ENCODE results near the gene ROR2. TPM values are rescaled to one million over a fixed set of nuclear protein-coding genes. Genes with fewer than 3 reads are reported as not detected.

ROR2 gene
- total RNA-seq, 8 experiments from 2014 or later = 0.32 to 26.3 (median 7.4) TPM

DNA sequence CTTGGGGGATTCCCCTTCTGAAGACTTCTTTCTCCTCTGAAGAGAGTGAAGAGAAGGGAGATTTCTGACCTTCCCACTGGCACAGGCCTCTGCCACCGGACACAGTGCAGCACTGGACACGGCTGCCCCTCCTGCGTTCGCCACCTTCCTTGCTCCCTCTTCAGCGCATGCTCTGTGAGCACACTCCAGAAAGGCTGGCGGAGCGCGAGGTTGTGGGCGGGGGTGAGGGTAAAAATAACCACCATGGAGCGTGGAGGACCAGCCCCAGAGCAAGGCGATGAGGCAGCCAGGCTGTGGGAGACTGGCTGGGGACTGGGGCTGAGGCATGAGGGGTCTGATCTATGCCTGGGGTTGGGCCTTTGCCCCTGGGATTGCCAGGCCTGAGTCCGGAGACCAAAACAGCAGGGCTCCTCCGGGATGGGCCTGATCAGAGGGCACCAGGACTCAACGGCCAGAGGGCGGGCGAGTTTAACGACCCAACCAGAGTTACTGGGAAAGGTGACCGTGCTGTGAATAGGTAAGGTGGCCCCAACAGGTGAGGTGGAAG is 97.2 kb downstream of the ROR2 start:
- in situ Hi-C loops (cut with MboI; ENCODE audit: low pct_unique_long_range_greater_than_20kb in 2 of 9, low sequenced_read_pairs in 9 of 9, unreplicated experiment in 9 of 9) = no loop called here
- Histone ChIP-seq H3K4me3 (no peak overlapping the region), H3K27ac (no peak overlapping the region), H3K4me1 (replicated peaks in 1 of 2) (peaks cover 13 to 16% of the 10 kb centered on the region in 2 donors)
- WGBS, 10 experiments = 88 to 100% (median 98%) methylated on average over 1 to 10 of the region's 18 CpGs; no CpG with 5 or more reads in 6 of the 10 experiments
- ATAC-seq (replicated peaks in 6 of 8) = no peak

DNA sequence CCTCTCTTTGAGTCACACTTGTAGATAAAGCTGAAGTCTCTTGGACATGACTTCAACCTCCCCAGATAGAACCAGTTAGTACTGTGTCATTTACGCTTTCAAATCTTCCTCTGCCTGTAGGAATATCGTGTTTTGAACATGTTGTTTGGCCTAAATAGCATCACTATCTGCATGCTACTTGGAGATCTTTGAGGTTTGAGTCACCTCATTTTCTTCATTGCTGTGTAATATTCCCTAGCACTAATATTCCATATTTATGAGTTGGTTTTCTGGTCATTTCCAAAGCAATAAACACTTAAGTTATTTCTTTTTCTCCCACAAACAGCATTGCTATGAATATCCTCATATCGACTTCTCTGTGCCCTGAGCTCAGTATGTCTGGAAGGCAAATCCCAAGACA is 100.3 kb downstream of the ROR2 start:
- in situ Hi-C loops (cut with MboI; ENCODE audit: low pct_unique_long_range_greater_than_20kb in 2 of 9, low sequenced_read_pairs in 9 of 9, unreplicated experiment in 9 of 9) = loop anchor here in 1 of 9 experiments (25.0 kb wide), 1 partner anchor 112 kb away; no protein-coding TSS in a partner anchor
- no peak for ATAC-seq (replicated peaks in 6 of 8)
- Histone ChIP-seq H3K4me1 (replicated peaks in 1 of 2) (peaks cover 4% of the 10 kb centered on the region in 2 donors), H3K27ac (no peak overlapping the region), H3K4me3 (no peak overlapping the region)
- 87 to 100% (median 95%) methylated on average over 1 to 3 of the region's 3 CpGs; no CpG with 5 or more reads in 2 of the 10 experiments for WGBS, 10 experiments

DNA sequence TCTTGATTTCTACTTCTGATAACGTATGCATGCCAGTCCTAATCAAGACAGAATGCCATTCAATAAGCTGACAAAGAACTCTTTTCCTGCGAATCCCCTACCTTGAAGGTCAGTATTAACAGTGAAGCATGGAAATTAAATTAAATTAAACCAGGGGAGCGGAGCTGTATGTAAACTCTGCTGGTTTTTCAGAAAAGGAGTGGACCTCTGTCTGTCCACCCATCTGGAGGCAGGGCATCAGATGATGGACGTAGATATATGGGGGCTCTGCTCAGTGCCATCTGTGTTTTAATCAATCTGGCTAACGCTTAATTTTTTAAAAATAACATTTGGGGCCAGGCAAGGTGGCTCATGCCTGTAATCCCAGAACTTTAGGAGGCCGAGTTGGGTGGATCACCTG is 101.9 kb downstream of the ROR2 start:
- Histone ChIP-seq H3K4me1 (replicated peaks in 1 of 2) (peaks cover 20% of the 10 kb centered on the region in 2 donors), H3K27ac (no peak overlapping the region), H3K4me3 (no peak overlapping the region)
- 20 to 95% (median 82%) methylated on average over 1 to 6 of the region's 6 CpGs; no CpG with 5 or more reads in 1 of the 10 experiments for WGBS, 10 experiments
- ATAC-seq (replicated peaks in 6 of 8) = no peak
- in situ Hi-C loops (cut with MboI; ENCODE audit: low pct_unique_long_range_greater_than_20kb in 2 of 9, low sequenced_read_pairs in 9 of 9, unreplicated experiment in 9 of 9) = loop anchor here in 1 of 9 experiments (25.0 kb wide), 1 partner anchor 111 kb away; no protein-coding TSS in a partner anchor

DNA sequence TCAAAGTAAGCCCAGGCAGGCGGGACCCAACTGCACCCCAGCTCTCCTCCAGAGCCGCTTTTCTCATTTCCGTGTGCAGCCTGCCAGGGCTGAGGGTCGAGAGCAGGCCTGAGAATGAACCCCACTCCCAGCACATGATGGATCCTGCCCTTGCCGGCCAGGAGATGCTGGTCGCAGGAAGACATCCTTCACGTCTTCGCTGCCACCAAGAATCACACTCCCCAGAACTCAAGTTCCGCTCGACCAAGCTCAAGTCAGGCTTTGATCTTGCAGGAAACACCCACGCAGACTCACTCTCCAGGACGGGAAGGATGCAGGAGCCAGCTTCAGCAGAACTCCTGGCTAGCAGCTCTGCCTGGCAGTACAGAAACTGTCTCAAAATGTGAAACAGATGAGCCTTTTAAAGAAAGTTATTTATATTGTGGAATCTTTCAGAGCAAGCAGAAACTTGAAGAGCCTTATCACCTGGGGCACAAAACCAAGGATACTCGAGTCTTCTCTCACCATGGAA is 102.4 kb downstream of the ROR2 start:
- Histone ChIP-seq H3K4me3 (no peak overlapping the region), H3K27ac (no peak overlapping the region), H3K4me1 (replicated peaks in 1 of 2) (peaks cover 25% of the 10 kb centered on the region in 2 donors)
- in situ Hi-C loops (cut with MboI; ENCODE audit: low pct_unique_long_range_greater_than_20kb in 2 of 9, low sequenced_read_pairs in 9 of 9, unreplicated experiment in 9 of 9) = loop anchor here in 1 of 9 experiments (25.0 kb wide), 1 partner anchor 110 kb away; no protein-coding TSS in a partner anchor
- peak in 1 of 8 experiments; percentile 4 for ATAC-seq (replicated peaks in 6 of 8)
- 0 to 82% (median 51%) methylated on average over 1 to 10 of the region's 13 CpGs; no CpG with 5 or more reads in 1 of the 10 experiments for WGBS, 10 experiments

DNA sequence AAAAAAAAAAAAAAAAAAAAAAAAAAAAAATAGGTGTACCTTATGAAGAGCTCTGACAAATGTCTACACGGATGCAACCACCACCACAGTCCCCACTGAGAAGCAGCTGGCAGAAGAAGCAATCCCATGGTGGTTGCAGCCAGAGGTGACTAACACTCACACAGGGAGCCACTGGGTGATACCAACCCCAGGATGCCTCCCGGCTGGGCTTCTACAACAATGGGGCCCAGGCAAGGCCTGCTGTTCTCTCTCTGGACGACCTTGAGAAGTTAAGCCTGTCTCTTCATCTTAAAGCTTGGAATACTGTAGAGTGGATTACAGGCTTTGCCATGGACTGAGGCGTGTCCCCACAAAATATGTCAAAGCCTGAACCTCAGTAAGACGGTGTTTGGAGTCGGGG is 104.1 kb downstream of the ROR2 start:
- Histone ChIP-seq H3K4me3 (no peak overlapping the region), H3K4me1 (replicated peaks in 1 of 2) (peaks cover 30 to 33% of the 10 kb centered on the region in 2 donors), H3K27ac (no peak overlapping the region)
- no peak for ATAC-seq (replicated peaks in 6 of 8)
- 30 to 100% (median 93%) methylated on average over 1 to 5 of the region's 6 CpGs; no CpG with 5 or more reads in 4 of the 10 experiments for WGBS, 10 experiments
- in situ Hi-C loops (cut with MboI; ENCODE audit: low pct_unique_long_range_greater_than_20kb in 2 of 9, low sequenced_read_pairs in 9 of 9, unreplicated experiment in 9 of 9) = loop anchor here in 1 of 9 experiments (25.0 kb wide), 1 partner anchor 109 kb away; no protein-coding TSS in a partner anchor

DNA sequence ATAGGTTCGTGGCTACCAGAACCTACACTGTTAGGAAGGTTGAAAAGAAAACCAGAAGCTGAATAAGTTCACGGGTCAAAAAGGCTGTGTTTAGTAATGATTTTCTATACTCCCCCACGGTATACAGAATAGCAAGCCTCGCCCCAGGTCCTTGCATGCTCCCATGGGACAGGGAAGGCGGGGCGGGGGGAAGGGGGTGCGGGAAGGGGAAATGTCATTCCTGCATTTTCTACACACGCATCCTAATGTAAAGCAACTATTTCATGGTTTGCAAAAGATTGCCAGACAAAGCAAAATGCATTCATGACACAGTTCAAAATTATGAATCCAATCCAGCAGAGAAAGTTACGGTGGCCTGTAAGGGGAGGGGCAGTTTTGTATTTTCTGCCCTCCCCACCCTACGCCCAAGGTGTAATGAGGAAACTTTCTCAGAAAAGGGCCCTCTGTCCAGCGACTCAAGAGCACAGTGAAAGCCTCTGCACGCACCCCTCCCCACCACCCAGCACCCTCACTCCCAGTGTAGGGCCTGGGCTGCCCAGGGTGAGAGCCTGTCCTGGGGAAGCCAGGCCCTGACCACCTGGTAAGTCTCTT is 105.2 kb downstream of the ROR2 start:
- WGBS, 10 experiments = 0 to 86% (median 39%) methylated on average over 1 to 5 of the region's 12 CpGs; no CpG with 5 or more reads in 4 of the 10 experiments
- H3K4me3 ChIP-seq = no peak overlapping the region
- H3K27ac ChIP-seq = no peak overlapping the region
- peaks cover 34 to 37% of the 10 kb centered on the region in 2 donors for H3K4me1 ChIP-seq (replicated peaks in 1 of 2)
- in situ Hi-C loops (cut with MboI; ENCODE audit: low pct_unique_long_range_greater_than_20kb in 2 of 9, low sequenced_read_pairs in 9 of 9, unreplicated experiment in 9 of 9) = loop anchor here in 1 of 9 experiments (25.0 kb wide), 1 partner anchor 107 kb away; no protein-coding TSS in a partner anchor
- ATAC-seq (replicated peaks in 6 of 8) = peak in 3 of 8 experiments; percentile 33 to 65 (median 34)

DNA sequence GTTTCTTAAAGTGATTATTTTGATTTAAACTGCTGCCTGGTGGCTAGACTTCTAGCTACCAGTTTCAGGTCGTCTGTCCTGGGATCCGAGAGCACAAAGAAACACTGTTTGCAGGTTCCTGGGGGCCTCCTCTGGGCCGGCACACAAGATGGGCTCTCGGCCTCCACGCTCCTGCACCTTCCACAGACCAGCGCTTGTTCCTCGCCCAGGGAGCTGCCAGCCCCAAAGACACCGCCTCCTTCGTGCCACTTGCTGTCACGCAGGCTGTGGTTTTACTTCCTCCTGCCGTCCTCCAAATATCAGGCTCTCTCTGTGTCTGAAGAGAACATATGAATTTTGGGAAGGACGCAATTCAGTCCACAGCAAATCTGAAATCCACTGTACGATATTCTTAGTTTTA is 105.8 kb downstream of the ROR2 start:
- H3K4me1 ChIP-seq (replicated peaks in 1 of 2) = peaks cover 34 to 37% of the 10 kb centered on the region in 2 donors
- H3K27ac ChIP-seq = peak overlapping the region; percentile 30 to 31
- 5 to 80% (median 42%) methylated on average over 1 to 6 of the region's 13 CpGs; no CpG with 5 or more reads in 2 of the 10 experiments for WGBS, 10 experiments
- in situ Hi-C loops (cut with MboI; ENCODE audit: low pct_unique_long_range_greater_than_20kb in 2 of 9, low sequenced_read_pairs in 9 of 9, unreplicated experiment in 9 of 9) = loop anchor here in 1 of 9 experiments (25.0 kb wide), 1 partner anchor 107 kb away; no protein-coding TSS in a partner anchor
- H3K4me3 ChIP-seq = no peak overlapping the region
- peak; percentile 2 to 42 (median 28) for ATAC-seq (replicated peaks in 6 of 8)

DNA sequence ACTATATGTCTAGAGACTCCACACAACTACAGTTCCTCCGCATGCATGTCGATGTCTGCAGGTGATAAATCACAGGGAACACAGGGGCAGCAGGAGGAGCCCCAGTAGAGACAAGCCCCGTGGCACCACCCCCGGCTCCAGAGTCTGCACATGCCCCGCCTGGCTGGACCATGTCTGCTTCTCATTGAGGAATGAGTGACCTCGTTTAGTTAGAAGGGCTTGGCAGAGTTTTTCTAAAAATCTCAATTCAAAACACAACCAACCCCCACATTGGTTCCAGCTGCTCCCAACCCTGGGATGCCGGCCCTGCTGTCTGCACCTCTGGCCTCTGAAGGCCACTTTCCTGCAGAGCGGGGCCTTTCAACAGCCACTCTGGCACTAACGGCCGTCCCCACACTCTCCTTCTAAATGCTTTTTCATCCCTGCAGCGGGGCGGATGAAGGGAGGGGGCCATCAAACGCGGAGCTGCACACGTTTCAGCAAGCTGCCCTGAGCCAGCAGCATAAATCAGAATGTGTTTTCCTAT is 106.3 kb downstream of the ROR2 start:
- Histone ChIP-seq H3K27ac (peak overlapping the region; percentile 30 to 31), H3K4me1 (replicated peaks in 1 of 2) (peaks cover 34 to 37% of the 10 kb centered on the region in 2 donors), H3K4me3 (no peak overlapping the region)
- in situ Hi-C loops (cut with MboI; ENCODE audit: low pct_unique_long_range_greater_than_20kb in 2 of 9, low sequenced_read_pairs in 9 of 9, unreplicated experiment in 9 of 9) = loop anchor here in 1 of 9 experiments (25.0 kb wide), 1 partner anchor 106 kb away; no protein-coding TSS in a partner anchor
- 0 to 13% (median 0%) methylated on average over 1 to 12 of the region's 15 CpGs; no CpG with 5 or more reads in 4 of the 10 experiments for WGBS, 10 experiments
- ATAC-seq (replicated peaks in 6 of 8) = peak; percentile 22 to 92 (median 85)

DNA sequence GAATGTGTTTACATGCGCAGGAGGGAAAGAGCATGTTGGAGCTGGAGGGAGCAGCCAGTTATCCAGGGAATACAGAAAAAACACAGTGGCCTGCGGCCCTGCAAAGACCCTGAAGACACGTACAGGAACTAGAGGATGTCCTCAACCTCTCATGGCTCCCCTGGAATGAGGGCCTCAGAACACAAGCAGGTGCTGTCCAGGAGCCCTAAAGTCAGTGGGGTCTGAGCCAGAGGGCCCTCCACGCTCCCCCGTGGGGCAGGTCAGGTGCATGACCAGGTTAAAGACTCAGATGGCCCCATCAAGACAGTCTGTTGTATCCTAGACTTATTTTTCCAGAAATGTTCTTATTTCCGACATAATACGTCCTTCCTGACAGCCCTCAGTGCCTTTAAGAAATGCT is 106.9 kb downstream of the ROR2 start:
- peak overlapping the region in 1 of 2 donors; percentile 31 for H3K27ac ChIP-seq
- peak in 1 of 8 experiments; percentile 1 for ATAC-seq (replicated peaks in 6 of 8)
- peaks cover 34 to 37% of the 10 kb centered on the region in 2 donors for H3K4me1 ChIP-seq (replicated peaks in 1 of 2)
- in situ Hi-C loops (cut with MboI; ENCODE audit: low pct_unique_long_range_greater_than_20kb in 2 of 9, low sequenced_read_pairs in 9 of 9, unreplicated experiment in 9 of 9) = loop anchor here in 1 of 9 experiments (25.0 kb wide), 1 partner anchor 106 kb away; no protein-coding TSS in a partner anchor
- 50 to 100% (median 82%) methylated on average over 1 to 7 of the region's 7 CpGs; no CpG with 5 or more reads in 2 of the 10 experiments for WGBS, 10 experiments
- no peak overlapping the region for H3K4me3 ChIP-seq

DNA sequence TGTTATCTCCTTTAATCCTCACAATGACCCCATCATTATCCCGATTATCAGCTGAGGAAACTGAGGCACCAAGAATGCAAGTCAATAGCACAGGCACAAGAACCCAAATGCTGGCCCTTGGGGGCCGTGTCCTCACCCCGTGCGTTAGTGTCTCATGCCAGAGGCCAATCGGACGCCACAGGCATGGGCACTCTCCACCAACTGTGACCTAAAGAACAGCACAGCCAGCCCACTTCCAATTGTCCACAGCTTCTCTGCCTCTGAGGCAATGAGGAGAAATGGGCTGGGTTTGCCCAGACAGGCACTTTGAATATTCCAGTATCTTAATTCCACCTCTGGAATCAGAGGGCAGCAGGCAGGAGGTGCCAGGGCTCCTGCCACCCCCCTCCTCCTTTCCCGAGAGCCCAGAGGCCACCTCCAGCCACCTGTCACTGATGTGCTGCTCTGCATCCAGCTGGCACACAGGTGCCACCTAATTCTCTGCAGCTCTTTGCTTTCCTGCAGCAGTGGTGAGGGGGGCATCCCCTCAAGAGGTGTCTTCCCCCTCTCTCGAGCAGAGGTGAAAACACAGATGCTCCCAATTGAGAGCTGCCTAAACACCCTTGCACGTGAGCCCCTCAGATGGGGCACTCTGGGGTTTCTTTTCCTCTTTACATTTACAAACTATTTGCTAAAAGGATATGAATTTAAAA is 107.5 kb downstream of the ROR2 start:
- H3K27ac ChIP-seq = no peak overlapping the region
- ATAC-seq (replicated peaks in 6 of 8) = no peak
- H3K4me1 ChIP-seq (replicated peaks in 1 of 2) = peaks cover 37 to 39% of the 10 kb centered on the region in 2 donors
- no peak overlapping the region for H3K4me3 ChIP-seq
- 60 to 100% (median 84%) methylated on average over 1 to 6 of the region's 9 CpGs; no CpG with 5 or more reads in 4 of the 10 experiments for WGBS, 10 experiments
- in situ Hi-C loops (cut with MboI; ENCODE audit: low pct_unique_long_range_greater_than_20kb in 2 of 9, low sequenced_read_pairs in 9 of 9, unreplicated experiment in 9 of 9) = loop anchor here in 1 of 9 experiments (25.0 kb wide), 1 partner anchor 105 kb away; no protein-coding TSS in a partner anchor

DNA sequence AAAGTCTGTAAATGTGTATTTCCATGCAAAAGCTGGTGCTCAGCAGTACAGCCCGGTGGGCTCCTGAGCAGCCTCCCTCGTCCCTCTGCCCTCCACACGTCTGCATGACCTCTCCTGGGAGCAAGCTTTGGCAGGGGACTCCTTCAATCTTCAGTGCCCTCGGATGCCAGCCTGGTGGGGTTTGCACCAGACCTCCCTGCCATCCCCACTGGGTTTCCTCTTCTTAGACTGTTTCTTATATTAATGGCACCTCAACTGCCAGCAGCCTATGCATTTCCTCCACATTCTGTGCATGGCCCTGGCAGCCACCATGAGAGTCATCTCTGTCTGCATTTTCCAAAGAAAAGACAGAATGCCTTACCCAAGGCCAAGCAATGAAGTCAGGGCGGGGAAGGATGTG is 108.4 kb downstream of the ROR2 start:
- in situ Hi-C loops (cut with MboI; ENCODE audit: low pct_unique_long_range_greater_than_20kb in 2 of 9, low sequenced_read_pairs in 9 of 9, unreplicated experiment in 9 of 9) = loop anchor here in 1 of 9 experiments (25.0 kb wide), 1 partner anchor 104 kb away; no protein-coding TSS in a partner anchor
- no peak overlapping the region for H3K27ac ChIP-seq
- no peak overlapping the region for H3K4me3 ChIP-seq
- no peak for ATAC-seq (replicated peaks in 6 of 8)
- WGBS, 10 experiments = 9 to 100% (median 67%) methylated on average over 1 to 4 of the region's 5 CpGs; no CpG with 5 or more reads in 4 of the 10 experiments
- peaks cover 37 to 40% of the 10 kb centered on the region in 2 donors for H3K4me1 ChIP-seq (replicated peaks in 1 of 2)

DNA sequence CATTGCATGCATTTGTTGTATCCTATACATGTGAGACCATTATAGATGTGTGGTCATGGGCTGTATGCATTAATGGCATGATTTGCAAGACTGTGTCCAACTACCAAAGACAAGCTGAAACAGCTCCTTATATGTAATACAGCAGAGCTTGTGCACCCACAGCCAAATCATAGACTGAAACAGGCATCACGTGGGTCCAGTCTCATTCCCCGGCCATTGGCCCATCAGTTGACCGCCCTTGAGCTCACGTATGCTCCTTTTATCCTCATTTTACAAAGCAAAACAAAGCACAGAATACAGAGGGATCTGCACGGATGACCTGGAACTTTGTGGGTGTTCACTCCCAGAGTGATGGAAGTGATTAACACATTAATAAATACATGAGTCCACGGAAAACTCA is 109.1 kb downstream of the ROR2 start:
- in situ Hi-C loops (cut with MboI; ENCODE audit: low pct_unique_long_range_greater_than_20kb in 2 of 9, low sequenced_read_pairs in 9 of 9, unreplicated experiment in 9 of 9) = loop anchor here in 1 of 9 experiments (25.0 kb wide), 1 partner anchor 104 kb away; no protein-coding TSS in a partner anchor
- ATAC-seq (replicated peaks in 6 of 8) = no peak
- peaks cover 40 to 44% of the 10 kb centered on the region in 2 donors for H3K4me1 ChIP-seq (replicated peaks in 1 of 2)
- no peak overlapping the region for H3K27ac ChIP-seq
- H3K4me3 ChIP-seq = no peak overlapping the region
- 0 to 96% (median 77%) methylated on average over 1 to 6 of the region's 6 CpGs; no CpG with 5 or more reads in 3 of the 10 experiments for WGBS, 10 experiments
